Activated CD8-positive, alpha-beta T cell treated with anti-CD3 and anti-CD28 coated beads for 36 hours (primary cell): ENCODE results near the gene UROC1. TPM values are rescaled to one million over a fixed set of nuclear protein-coding genes. Genes with fewer than 3 reads are reported as not detected.

ENCODE experiments used
- ATAC-seq: fragments of 200-7000 bp; cut with Tn5 transposase; one replicate; pipeline ENCODE4 v1.10.0; 2021; ENCODE audit warnings: mild to moderate bottlenecking, moderate library complexity
- CTCF ChIA-PET: fragments of 350-600 bp; sonication (Branson Sonifier 250); formaldehyde crosslinking; loops from one replicate; lab custom pipeline; 2021; ENCODE audit warnings: antibody characterized with exemption; lab: Charles Lee
- POLR2A ChIA-PET: fragments of 350-600 bp; sonication (Branson Sonifier 250); formaldehyde crosslinking; loops from one replicate; lab custom pipeline; 2021; ENCODE audit warnings: antibody characterized with exemption; lab: Charles Lee
- DNase-seq: peaks from one replicate; pipeline ENCODE4 v3.0.0-alpha.2; 2020
- H3K27ac Mint-ChIP-seq: one replicate; pipeline ENCODE4 v1.8.0; 2021; ENCODE audit warnings: mild to moderate bottlenecking, mixed read lengths
- H3K27me3 Mint-ChIP-seq: one replicate; pipeline ENCODE4 v1.8.0; 2021; ENCODE audit warnings: mixed read lengths
- H3K36me3 Mint-ChIP-seq: one replicate; pipeline ENCODE4 v1.8.0; 2021; ENCODE audit warnings: low read depth, mixed read lengths
- H3K4me1 Mint-ChIP-seq: one replicate; pipeline ENCODE4 v1.8.0; 2021; ENCODE audit warnings: low read depth, mixed read lengths
- H3K4me3 Mint-ChIP-seq: one replicate; pipeline ENCODE4 v1.8.0; 2021; ENCODE audit warnings: mild to moderate bottlenecking, moderate library complexity, mixed read lengths
- H3K9me3 Mint-ChIP-seq: one replicate; pipeline ENCODE4 v1.8.0; 2021; ENCODE audit warnings: mixed read lengths
- intact Hi-C: fragments of 100-400 bp; cut with micrococcal nuclease; formaldehyde crosslinking; loops from one replicate; pipeline ENCODE4 v1.10.0; 2022
- total RNA-seq, 2 experiments: library from RNA; stranded (reverse); gene quantifications; one replicate each; pipeline ENCODE4 v1.2.3, GENCODE V29; 2021
- TF ChIP-seq, protein P1 (sequence below): fragments of 200-600 bp; IDR thresholded peaks from one replicate; pipeline ENCODE4 v1.8.0; 2022; ENCODE audit warnings: antibody characterized with exemption, mild to moderate bottlenecking

The UROC1 gene
- total RNA-seq, 2 experiments from 2014 or later, result not detected

DNA sequence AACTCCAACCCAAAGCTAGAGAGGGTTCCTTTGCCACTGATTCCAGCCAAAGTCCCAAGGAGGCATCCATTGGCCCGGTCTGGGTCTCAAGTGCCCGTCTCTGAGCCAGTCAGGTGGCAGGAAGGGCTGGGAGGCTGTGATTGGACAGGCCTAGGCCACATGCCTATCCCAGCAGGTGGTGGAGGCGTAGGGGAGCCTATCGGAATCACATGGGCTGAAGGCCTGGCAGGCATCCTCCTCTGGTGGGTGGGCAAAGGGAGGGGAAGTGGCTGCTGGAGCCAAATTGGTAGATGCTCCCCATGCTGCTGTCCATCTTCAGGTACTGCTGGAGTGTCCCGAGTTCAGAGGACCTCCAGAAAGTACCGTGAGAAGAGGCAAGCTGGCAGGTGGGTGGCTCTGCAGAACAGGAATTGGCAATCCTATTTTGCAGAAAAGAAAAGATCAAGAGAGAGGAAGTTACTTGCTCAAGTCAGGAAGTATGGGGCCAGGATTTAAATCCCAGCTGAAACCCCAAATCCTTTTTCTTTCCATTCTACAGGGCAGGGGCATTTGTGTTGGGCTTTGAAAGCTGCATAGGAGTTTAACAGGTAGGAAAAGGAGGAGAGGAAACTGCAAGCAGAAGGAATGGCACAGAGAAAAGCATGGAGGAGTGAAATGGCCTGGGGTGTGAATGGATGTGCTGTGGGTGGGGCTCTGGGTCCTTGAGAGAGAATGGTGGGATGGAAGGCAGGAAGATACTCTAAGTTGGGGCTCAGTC lies 10.1 kb upstream of the UROC1 start:
- ATAC-seq (no peak), DNase-seq (no peak)
- H3K9me3 Mint-ChIP-seq, result no peaks in the 10 kb centered on the region
- H3K4me3 Mint-ChIP-seq, result no peak overlapping the region
- TF ChIP-seq, protein P1, sequence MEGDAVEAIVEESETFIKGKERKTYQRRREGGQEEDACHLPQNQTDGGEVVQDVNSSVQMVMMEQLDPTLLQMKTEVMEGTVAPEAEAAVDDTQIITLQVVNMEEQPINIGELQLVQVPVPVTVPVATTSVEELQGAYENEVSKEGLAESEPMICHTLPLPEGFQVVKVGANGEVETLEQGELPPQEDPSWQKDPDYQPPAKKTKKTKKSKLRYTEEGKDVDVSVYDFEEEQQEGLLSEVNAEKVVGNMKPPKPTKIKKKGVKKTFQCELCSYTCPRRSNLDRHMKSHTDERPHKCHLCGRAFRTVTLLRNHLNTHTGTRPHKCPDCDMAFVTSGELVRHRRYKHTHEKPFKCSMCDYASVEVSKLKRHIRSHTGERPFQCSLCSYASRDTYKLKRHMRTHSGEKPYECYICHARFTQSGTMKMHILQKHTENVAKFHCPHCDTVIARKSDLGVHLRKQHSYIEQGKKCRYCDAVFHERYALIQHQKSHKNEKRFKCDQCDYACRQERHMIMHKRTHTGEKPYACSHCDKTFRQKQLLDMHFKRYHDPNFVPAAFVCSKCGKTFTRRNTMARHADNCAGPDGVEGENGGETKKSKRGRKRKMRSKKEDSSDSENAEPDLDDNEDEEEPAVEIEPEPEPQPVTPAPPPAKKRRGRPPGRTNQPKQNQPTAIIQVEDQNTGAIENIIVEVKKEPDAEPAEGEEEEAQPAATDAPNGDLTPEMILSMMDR, result no peak
- no peaks in the 10 kb centered on the region for H3K4me1 Mint-ChIP-seq
- no peaks in the 10 kb centered on the region for H3K36me3 Mint-ChIP-seq
- CTCF ChIA-PET, result interaction anchor here (1.0 kb wide), 1 partner anchor 18 kb away, joined by 3 read pairs; no protein-coding TSS in a partner anchor
- no peak overlapping the region for H3K27ac Mint-ChIP-seq
- H3K27me3 Mint-ChIP-seq, result peaks cover 11% of the 10 kb centered on the region
- POLR2A ChIA-PET, result interaction anchor here (0.6 kb wide), 1 partner anchor 178 kb away, joined by 3 read pairs; no protein-coding TSS in a partner anchor
- intact Hi-C loops, result no loop called here

DNA sequence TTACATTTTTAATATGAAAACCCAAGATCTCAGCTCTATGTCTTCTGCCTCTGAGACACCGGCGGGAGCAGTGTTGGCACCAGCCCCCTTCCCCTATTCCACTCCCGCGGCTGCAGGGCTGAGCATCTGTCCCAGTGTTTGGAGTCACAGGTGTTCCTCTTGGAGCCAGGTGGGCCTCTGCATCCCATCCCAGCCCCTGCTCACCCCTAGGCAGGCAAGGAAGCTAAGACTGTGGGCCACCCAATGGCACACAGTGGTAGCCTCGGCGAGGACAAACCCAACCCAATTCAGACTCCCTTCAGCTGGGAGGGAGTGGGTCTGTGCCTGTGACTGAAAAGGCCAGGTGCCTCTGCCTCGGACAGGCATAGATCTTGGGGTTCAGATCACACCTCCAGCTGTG lies 9.4 kb upstream of the UROC1 start:
- CTCF ChIA-PET, result interaction anchor here (1.0 kb wide), 1 partner anchor 17 kb away, joined by 3 read pairs; no protein-coding TSS in a partner anchor
- Mint-ChIP-seq H3K4me1 (no peaks in the 10 kb centered on the region), H3K27ac (no peak overlapping the region), H3K4me3 (no peak overlapping the region), H3K36me3 (no peaks in the 10 kb centered on the region), H3K9me3 (no peaks in the 10 kb centered on the region), H3K27me3 (peaks cover 11% of the 10 kb centered on the region)
- TF ChIP-seq, protein P1, result no peak
- POLR2A ChIA-PET, result no interaction called here
- ATAC-seq, result no peak
- no peak for DNase-seq
- intact Hi-C loops, result no loop called here

DNA sequence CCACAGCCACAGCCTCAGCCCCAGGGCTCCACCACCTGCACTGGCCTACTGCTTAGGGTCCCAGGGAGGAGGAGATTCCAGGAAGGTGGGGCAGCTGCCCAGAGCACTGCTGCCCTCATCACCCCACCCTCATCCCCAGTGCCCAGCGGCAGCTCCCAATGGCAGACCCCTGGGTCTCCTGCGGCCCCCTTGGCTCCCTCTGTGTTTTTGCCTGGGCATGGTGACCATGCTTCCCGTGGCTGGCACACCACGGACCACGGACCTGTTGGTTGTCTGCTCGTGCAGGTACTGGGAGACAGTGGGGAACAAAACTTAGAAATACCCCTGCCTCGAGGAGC lies 9.1 kb upstream of the UROC1 start:
- no peaks in the 10 kb centered on the region for H3K36me3 Mint-ChIP-seq
- no peak for ATAC-seq
- CTCF ChIA-PET, result interaction anchor here (1.0 kb wide), 1 partner anchor 17 kb away, joined by 3 read pairs; no protein-coding TSS in a partner anchor
- no peaks in the 10 kb centered on the region for H3K9me3 Mint-ChIP-seq
- intact Hi-C loops, result no loop called here
- H3K27me3 Mint-ChIP-seq, result peaks cover 11% of the 10 kb centered on the region
- TF ChIP-seq, protein P1, result no peak
- H3K27ac Mint-ChIP-seq, result no peak overlapping the region
- no peak overlapping the region for H3K4me3 Mint-ChIP-seq
- no peaks in the 10 kb centered on the region for H3K4me1 Mint-ChIP-seq
- DNase-seq, result no peak
- POLR2A ChIA-PET, result no interaction called here

DNA sequence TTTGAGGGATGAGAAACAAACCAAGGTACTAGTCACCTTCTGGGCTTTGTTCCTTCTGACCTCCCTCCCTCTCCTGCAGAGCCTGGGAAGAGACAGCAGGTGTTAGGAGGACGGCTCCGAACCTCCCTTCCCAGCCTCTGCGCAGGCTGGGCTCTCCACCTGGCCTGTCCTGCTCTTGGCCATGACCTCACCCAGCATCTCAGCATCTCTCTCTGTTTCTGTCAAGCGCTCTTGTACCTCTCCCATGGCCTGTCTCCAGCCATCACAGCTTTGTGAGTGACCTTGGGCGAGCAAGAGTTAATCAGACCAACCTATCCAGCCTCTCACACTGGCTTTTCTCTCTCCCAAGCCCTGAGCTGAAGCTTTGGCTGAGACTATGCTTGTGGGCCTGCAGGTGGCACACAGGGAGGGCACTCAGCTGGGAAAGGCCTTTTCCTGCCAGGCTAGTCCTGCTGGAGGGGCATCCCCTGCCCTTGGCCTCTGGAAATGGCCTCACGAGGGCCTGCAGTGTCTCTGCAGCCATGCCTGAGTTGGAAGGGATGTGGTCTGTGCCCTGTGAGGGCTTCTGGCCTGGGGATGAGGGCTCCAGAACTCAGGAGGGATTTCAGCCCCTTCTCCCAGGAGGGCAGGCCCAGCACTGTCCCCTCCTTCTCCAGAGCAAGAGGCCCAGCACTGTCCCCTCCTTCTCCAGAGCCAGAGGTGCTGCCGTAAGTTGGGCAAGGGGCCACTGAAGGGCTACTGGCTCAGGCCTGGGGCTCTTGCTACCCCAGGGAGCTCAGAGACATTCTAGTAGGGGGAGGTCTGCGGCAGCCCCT lies 8.5 kb upstream of the UROC1 start:
- TF ChIP-seq, protein P1, result no peak

More for the DNA sequence above, 8.5 kb upstream of the UROC1 start:
- intact Hi-C loops, result no loop called here
- H3K36me3 Mint-ChIP-seq, result no peaks in the 10 kb centered on the region
- no peak overlapping the region for H3K4me3 Mint-ChIP-seq
- ChIA-PET CTCF (no interaction called here), POLR2A (no interaction called here)
- H3K27ac Mint-ChIP-seq, result no peak overlapping the region
- H3K4me1 Mint-ChIP-seq, result no peaks in the 10 kb centered on the region
- H3K9me3 Mint-ChIP-seq, result no peaks in the 10 kb centered on the region
- peaks cover 11% of the 10 kb centered on the region for H3K27me3 Mint-ChIP-seq
- DNase-seq (no peak), ATAC-seq (no peak)
